Esophagus muscularis mucosa (tissue), 3 donors: ENCODE data around the gene RBPJ.

Experiments used
- POLR2A ChIP-seq: fragments of 450-650 bp; IDR thresholded peaks from one replicate; pipeline ENCODE4 v1.6.1; 2017; ENCODE audit warnings: antibody characterized with exemption, moderate library complexity, mild to moderate bottlenecking, low read depth
- TF ChIP-seq, protein P1 (sequence below), 3 experiments: fragments of 200-600 bp in 2 of 3; fragments of 450-650 bp in 1 of 3; sonication (generic) in 2 of 3; IDR thresholded peaks; one replicate each; pipeline ENCODE4 v1.5.1; 2017 to 2019; ENCODE audit warnings: antibody characterized with exemption in 3 of 3, mild to moderate bottlenecking in 2 of 3, moderate library complexity in 1 of 3

- TF ChIP-seq, protein P1, sequence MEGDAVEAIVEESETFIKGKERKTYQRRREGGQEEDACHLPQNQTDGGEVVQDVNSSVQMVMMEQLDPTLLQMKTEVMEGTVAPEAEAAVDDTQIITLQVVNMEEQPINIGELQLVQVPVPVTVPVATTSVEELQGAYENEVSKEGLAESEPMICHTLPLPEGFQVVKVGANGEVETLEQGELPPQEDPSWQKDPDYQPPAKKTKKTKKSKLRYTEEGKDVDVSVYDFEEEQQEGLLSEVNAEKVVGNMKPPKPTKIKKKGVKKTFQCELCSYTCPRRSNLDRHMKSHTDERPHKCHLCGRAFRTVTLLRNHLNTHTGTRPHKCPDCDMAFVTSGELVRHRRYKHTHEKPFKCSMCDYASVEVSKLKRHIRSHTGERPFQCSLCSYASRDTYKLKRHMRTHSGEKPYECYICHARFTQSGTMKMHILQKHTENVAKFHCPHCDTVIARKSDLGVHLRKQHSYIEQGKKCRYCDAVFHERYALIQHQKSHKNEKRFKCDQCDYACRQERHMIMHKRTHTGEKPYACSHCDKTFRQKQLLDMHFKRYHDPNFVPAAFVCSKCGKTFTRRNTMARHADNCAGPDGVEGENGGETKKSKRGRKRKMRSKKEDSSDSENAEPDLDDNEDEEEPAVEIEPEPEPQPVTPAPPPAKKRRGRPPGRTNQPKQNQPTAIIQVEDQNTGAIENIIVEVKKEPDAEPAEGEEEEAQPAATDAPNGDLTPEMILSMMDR (IDR thresholded peaks at IDR 0.05), result no peak
- TF ChIP-seq POLR2A, result no peak
Measured at GRCh38 chr4:26447378-26447777, 126.6 kb downstream of the RBPJ start.
